AG09319 (cell line): ENCODE measurements around the gene CCDC177.

ENCODE experiments used
- DNase-seq: peaks from one replicate; pipeline ENCODE4 v3.0.0-alpha.2; 2010; ENCODE audit warnings: low read depth; ENCODE audit errors: extremely low read depth
- CTCF ChIP-seq: IDR thresholded peaks from 2 replicates; pipeline ENCODE4 v1.5.1; 2011; ENCODE audit warnings: low read depth, mild to moderate bottlenecking, inconsistent platforms, low read length, moderate library complexity

The CCDC177 gene

GRCh38 chr14:69567563-69567962 lies 7.1 kb downstream of the CCDC177 start:
- no peak for TF ChIP-seq CTCF
- no peak for DNase-seq

GRCh38 chr14:69561893-69562292 lies 12.8 kb downstream of the CCDC177 start:
- TF ChIP-seq CTCF = no peak
- no peak for DNase-seq

- TF ChIP-seq CTCF = no peak
- DNase-seq = no peak
Observed at GRCh38 chr14:69560826-69561225, 13.8 kb downstream of the CCDC177 start.

GRCh38 chr14:69559581-69560011 lies 15.1 kb downstream of the CCDC177 start:
- no peak for DNase-seq

GRCh38 chr14:69558774-69559173 lies 15.9 kb downstream of the CCDC177 start:
- no peak for TF ChIP-seq CTCF

More at GRCh38 chr14:69559581-69560011, 15.1 kb downstream of the CCDC177 start:
- TF ChIP-seq CTCF = no peak

GRCh38 chr14:69554500-69554899 lies 20.2 kb downstream of the CCDC177 start:
- no peak for TF ChIP-seq CTCF
- no peak for DNase-seq

More at GRCh38 chr14:69558774-69559173, 15.9 kb downstream of the CCDC177 start:
- DNase-seq = no peak

GRCh38 chr14:69553252-69553651 lies 21.4 kb downstream of the CCDC177 start:
- peak; percentile 18 for DNase-seq
- no peak for TF ChIP-seq CTCF
